Uterus (tissue), 2 donors: ENCODE data around the gene CFAP126.
"Not testable (repeated sequence)": the region's sequence is repeated elsewhere in the genome, so short reads cannot be mapped to it uniquely, and the experiment has no call there.

Experiments
- POLR2A ChIP-seq, 2 donors: fragments of 450-650 bp; IDR thresholded peaks; one replicate each; pipeline ENCODE4 v1.6.1; 2016; ENCODE audit warnings: antibody characterized with exemption in 2 of 2, mild to moderate bottlenecking in 1 of 2, moderate library complexity in 1 of 2
- TF ChIP-seq, protein P1 (sequence below), 4 experiments: fragments of 200-600 bp in 2 of 4; fragments of 450-650 bp in 2 of 4; sonication (generic) in 2 of 4; IDR thresholded peaks; one replicate each; pipeline ENCODE4 v1.5.1; 2016 to 2019; ENCODE audit warnings: antibody characterized with exemption in 4 of 4, mild to moderate bottlenecking in 2 of 4, moderate library complexity in 1 of 4

DNA sequence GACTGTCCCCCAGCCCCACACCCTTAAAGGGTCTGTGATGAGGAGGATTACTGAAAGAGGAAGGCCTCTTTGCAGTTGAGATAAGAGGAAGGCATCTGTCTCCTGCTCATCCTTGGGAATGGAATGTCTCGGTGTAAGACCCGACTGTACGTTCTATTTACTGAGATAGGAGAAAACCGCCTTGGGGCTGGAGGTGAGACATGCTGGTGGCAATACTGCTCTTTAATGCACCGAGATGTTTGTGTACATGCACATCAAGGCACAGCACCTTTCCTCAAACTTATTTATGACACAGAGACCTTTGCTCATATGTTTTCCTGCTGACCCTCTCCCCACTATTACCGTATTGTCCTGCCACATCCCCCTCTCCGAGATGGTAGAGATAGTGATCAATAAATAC lies 45.4 kb upstream of the CFAP126 start:
- TF ChIP-seq, protein P1, sequence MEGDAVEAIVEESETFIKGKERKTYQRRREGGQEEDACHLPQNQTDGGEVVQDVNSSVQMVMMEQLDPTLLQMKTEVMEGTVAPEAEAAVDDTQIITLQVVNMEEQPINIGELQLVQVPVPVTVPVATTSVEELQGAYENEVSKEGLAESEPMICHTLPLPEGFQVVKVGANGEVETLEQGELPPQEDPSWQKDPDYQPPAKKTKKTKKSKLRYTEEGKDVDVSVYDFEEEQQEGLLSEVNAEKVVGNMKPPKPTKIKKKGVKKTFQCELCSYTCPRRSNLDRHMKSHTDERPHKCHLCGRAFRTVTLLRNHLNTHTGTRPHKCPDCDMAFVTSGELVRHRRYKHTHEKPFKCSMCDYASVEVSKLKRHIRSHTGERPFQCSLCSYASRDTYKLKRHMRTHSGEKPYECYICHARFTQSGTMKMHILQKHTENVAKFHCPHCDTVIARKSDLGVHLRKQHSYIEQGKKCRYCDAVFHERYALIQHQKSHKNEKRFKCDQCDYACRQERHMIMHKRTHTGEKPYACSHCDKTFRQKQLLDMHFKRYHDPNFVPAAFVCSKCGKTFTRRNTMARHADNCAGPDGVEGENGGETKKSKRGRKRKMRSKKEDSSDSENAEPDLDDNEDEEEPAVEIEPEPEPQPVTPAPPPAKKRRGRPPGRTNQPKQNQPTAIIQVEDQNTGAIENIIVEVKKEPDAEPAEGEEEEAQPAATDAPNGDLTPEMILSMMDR (IDR thresholded peaks at IDR 0.05): not testable (repeated sequence)
- TF ChIP-seq POLR2A (IDR thresholded peaks at IDR 0.05): not testable (repeated sequence)
